Measurements from ENCODE around the gene FICD. TPM values are rescaled to one million over a fixed set of nuclear protein-coding genes. Genes with fewer than 3 reads are reported as not detected.

Gene FICD
- total RNA-seq, result 8.1 and 9.9 TPM in 2 replicates

DNA sequence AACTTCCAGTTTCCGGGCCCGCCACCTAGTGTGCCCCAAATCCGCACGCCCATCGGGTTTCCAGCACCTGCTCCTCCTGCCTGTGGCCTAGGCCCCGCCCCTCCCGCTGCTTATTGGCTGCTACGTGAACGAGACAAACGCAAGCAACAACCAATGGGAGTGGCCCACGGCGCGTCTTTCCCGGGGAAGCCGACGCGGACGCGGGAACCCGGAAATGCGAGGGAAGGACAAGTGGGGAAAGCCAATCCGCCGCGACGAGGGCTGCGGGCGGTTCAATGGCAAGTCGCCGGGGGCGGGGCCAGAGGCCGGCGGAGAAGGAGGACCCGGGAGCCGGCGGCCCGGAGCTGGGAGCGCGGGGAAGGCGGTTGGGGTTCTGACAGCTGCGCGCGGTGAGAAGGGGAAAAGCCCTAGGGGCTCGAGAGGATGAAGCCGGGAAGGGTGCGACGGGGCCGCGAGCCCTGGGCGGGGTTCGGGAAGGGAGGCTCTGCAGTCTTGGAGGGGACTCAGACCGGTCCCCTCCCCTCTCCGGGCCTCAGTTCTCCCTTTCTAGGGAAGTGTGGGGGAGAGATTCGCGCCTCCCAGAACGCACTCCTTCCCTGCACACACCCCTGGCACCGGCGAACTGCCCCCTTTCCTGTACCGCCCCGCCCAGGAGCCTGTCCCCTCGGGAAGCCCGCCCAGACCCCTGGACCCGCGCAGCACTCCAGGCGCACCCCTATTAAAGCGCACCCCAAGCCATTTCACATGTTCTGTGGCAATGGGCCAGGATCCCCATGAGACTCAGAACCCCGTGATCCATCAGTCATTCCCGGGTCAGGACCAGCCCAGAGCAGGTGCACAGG lies at the start of gene FICD:
Gene FICD, plus strand, starts transcription at position 305 of the 842 bp plus-strand sequence. CDS start 1,696 bp downstream, outside the sequence.
- TF ChIP-seq CTCF (IDR thresholded peaks at IDR 0.05; ENCODE audit: insufficient read depth, low read depth, low read length), result no peak
- peak within 1 kb of the TSS; percentile 95 for H3K4me3 ChIP-seq (ENCODE audit: low read depth, low read length)
- peak; percentile 97 for DNase-seq (ENCODE audit: low read depth)

- DNase-seq (ENCODE audit: low read depth), result no peak
- no peak for TF ChIP-seq CTCF (IDR thresholded peaks at IDR 0.05; ENCODE audit: insufficient read depth, low read depth, low read length)
- H3K4me3 ChIP-seq (ENCODE audit: low read depth, low read length), result no peak overlapping the region
These were observed 49.7 kb upstream of the FICD start for GRCh38 chr12:108465417-108465816.

DNA sequence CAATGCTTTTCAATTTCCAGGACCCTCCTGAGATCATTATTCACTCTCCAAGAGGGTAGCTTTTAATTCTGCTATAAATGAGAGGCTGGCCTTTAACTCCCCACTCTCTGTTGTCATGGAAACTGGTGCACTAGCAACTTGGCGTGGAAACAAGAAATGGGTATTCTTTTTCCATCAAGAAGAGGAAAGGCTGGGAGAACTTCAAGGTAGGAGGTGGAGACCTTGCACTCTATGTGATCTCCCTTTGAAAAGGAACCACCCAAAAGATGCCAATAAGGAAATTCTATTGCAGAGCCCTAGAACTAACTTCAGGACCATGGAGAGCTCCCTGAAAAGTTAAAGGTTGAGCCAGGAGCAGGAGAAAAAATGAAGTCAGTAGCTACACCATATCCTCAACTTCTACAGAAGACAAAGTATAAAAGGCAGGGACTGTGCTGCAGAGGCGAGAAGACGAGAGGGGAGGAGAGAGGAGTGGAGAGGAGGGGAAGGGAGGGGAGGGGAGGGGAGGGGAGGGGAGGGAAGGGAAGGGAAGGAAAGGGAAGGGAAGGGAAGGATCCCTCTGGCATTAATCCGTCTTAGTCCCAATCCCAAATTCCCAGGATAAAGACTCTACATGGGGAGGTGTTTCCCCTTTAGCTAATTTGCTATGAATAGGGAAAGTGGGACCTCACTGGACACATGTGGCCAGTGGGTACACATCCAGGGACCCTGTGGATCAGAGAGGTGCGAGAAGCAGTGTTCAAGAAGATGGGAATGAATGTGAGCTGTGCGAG lies 46.7 kb upstream of the FICD start:
- DNase-seq (ENCODE audit: low read depth), result peak; percentile 47
- TF ChIP-seq CTCF (IDR thresholded peaks at IDR 0.05; ENCODE audit: insufficient read depth, low read depth, low read length), result no peak
- no peak overlapping the region for H3K4me3 ChIP-seq (ENCODE audit: low read depth, low read length)

- H3K4me3 ChIP-seq (ENCODE audit: low read depth, low read length), result no peak overlapping the region
- no peak for DNase-seq (ENCODE audit: low read depth)
- TF ChIP-seq CTCF (IDR thresholded peaks at IDR 0.05; ENCODE audit: insufficient read depth, low read depth, low read length), result no peak
These were observed 41.5 kb upstream of the FICD start for GRCh38 chr12:108473400-108474055.

- DNase-seq (ENCODE audit: low read depth), result no peak
- H3K4me3 ChIP-seq (ENCODE audit: low read depth, low read length), result no peak overlapping the region
- no peak for TF ChIP-seq CTCF (IDR thresholded peaks at IDR 0.05; ENCODE audit: insufficient read depth, low read depth, low read length)
These were observed 39.7 kb upstream of the FICD start for GRCh38 chr12:108475396-108475795.

- no peak overlapping the region for H3K4me3 ChIP-seq (ENCODE audit: low read depth, low read length)
- TF ChIP-seq CTCF (IDR thresholded peaks at IDR 0.05; ENCODE audit: insufficient read depth, low read depth, low read length), result no peak
- no peak for DNase-seq (ENCODE audit: low read depth)
These were observed 37.8 kb upstream of the FICD start for GRCh38 chr12:108477055-108477880.

Data from fibroblast of villous mesenchyme (primary cell).